ENCODE data around the gene SMYD3. TPM values are rescaled to one million over a fixed set of nuclear protein-coding genes. Genes with fewer than 3 reads are reported as not detected.

The SMYD3 gene
- total RNA-seq, 4 donors from 2014 or later: 33.7 to 105 (median 51.4) TPM

DNA sequence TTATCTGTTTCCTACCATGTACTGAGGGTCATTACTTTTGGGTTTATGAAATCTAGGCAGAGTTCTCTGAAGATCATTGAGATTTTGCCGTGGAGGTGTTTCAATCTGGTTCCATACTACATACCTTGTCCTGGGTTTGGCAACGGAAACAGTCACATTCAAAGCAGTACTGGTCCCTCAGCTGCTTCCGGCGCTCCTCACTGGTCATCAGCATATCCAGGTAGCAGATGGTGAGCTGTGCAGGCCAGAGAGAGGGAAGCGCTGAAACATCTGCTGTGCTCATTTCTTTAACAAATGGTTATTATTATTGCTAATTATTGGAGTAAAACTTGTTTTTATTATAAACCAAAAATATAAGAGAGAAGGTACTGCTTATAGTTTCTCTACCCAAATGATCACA, 591.7 kb downstream of the SMYD3 start:
- Histone ChIP-seq H3K9me3 (no peaks in the 10 kb centered on the region), H3K27me3 (no peaks in the 10 kb centered on the region), H3K4me1 (no peaks in the 10 kb centered on the region), H3K27ac (no peak overlapping the region), H3K36me3 (peaks cover 0 to 5% of the 10 kb centered on the region in 2 donors), H3K4me3 (replicated peaks in 1 of 3) (no peak overlapping the region)
- WGBS, 2 donors: 95 to 97% methylated on average over 5 of the region's 5 CpGs
- no peak for DNase-seq
- intact Hi-C loops (cut with DNase I): no loop called here
- TF ChIP-seq, protein P1, sequence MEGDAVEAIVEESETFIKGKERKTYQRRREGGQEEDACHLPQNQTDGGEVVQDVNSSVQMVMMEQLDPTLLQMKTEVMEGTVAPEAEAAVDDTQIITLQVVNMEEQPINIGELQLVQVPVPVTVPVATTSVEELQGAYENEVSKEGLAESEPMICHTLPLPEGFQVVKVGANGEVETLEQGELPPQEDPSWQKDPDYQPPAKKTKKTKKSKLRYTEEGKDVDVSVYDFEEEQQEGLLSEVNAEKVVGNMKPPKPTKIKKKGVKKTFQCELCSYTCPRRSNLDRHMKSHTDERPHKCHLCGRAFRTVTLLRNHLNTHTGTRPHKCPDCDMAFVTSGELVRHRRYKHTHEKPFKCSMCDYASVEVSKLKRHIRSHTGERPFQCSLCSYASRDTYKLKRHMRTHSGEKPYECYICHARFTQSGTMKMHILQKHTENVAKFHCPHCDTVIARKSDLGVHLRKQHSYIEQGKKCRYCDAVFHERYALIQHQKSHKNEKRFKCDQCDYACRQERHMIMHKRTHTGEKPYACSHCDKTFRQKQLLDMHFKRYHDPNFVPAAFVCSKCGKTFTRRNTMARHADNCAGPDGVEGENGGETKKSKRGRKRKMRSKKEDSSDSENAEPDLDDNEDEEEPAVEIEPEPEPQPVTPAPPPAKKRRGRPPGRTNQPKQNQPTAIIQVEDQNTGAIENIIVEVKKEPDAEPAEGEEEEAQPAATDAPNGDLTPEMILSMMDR (IDR thresholded peaks at IDR 0.05): no peak
- no peak for TF ChIP-seq POLR2A (IDR thresholded peaks at IDR 0.05)

DNA sequence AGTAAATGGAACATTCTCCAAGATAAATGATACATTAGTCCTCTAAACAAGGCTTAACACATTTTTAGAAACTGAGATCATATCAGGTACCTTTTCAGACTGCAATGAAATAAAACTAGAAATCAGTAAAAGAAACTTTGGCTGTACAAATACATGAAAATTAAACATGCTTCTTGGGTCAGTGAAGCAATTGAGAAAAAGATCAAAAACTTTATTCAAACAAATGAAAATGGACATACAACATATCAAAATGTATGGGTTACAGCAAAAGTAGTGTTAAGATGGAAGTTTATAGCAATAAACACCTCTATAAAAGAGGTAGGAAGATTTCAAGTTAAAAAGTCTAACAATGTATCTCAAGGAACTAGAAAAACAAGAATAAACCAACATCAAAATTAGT, 598.5 kb downstream of the SMYD3 start:
- Histone ChIP-seq H3K4me3 (replicated peaks in 1 of 3) (no peak overlapping the region), H3K36me3 (no peaks in the 10 kb centered on the region), H3K27me3 (no peaks in the 10 kb centered on the region), H3K4me1 (no peaks in the 10 kb centered on the region), H3K9me3 (no peaks in the 10 kb centered on the region), H3K27ac (no peak overlapping the region)
- TF ChIP-seq, protein P1 (IDR thresholded peaks at IDR 0.05): no peak
- TF ChIP-seq POLR2A (IDR thresholded peaks at IDR 0.05): no peak
- no peak for DNase-seq
- intact Hi-C loops (cut with DNase I): no loop called here

DNA sequence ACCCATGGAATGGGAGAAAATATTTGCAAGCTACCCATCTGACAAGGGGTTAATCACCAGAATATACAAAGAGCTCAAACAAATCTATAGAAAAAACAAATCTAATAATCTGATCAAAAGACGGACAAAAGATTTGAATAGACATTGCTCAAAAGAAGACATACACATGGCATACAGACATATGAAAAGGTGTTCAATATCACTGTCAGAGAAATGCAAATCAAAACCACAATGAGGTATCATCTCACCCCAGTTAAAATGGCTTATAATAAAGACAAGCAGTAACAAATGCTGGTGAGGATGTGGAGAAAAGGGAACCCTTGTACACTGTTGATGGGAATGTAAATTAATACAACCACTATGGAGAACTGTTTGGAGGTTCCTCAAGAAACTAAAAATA, 600.9 kb downstream of the SMYD3 start:
- H3K9me3 ChIP-seq: no peaks in the 10 kb centered on the region

DNA sequence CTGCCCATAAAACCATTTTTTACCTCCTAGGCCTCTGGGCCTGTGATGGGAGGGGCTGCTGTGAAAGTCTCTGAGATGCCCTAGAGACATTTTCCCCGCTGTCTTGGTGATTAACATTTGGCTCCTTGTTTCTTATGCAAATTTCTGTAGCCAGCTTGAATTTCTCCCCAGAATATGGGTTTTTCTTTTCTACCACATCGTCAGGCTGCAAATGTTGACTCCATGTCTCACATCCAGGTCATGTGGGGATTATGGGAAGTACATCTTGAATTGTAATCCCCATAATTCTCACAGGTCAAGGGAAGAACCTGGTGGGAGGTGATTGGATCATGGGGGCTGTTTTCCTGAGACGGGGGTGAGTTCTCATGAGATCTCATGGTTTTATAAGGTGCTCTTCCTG, 603.2 kb downstream of the SMYD3 start:
- no peak for DNase-seq
- intact Hi-C loops (cut with DNase I): no loop called here
- Histone ChIP-seq H3K27me3 (no peaks in the 10 kb centered on the region), H3K36me3 (no peaks in the 10 kb centered on the region), H3K4me3 (replicated peaks in 1 of 3) (no peak overlapping the region), H3K27ac (no peak overlapping the region), H3K9me3 (no peaks in the 10 kb centered on the region), H3K4me1 (no peaks in the 10 kb centered on the region)
- TF ChIP-seq POLR2A (IDR thresholded peaks at IDR 0.05): no peak
- TF ChIP-seq, protein P1 (IDR thresholded peaks at IDR 0.05): no peak
- 98 to 99% methylated on average over 3 of the region's 3 CpGs for WGBS, 2 donors

More for the DNA sequence above, 600.9 kb downstream of the SMYD3 start:
- H3K4me3 ChIP-seq (replicated peaks in 1 of 3): no peak overlapping the region
- 91 to 100% methylated on average over 1 of the region's 1 CpG for WGBS, 2 donors
- no peak for DNase-seq
- no peaks in the 10 kb centered on the region for H3K36me3 ChIP-seq
- no peaks in the 10 kb centered on the region for H3K27me3 ChIP-seq
- H3K4me1 ChIP-seq: no peaks in the 10 kb centered on the region
- TF ChIP-seq, protein P1 (IDR thresholded peaks at IDR 0.05): no peak
- TF ChIP-seq POLR2A (IDR thresholded peaks at IDR 0.05): no peak
- no peak overlapping the region for H3K27ac ChIP-seq
- intact Hi-C loops (cut with DNase I): no loop called here

DNA sequence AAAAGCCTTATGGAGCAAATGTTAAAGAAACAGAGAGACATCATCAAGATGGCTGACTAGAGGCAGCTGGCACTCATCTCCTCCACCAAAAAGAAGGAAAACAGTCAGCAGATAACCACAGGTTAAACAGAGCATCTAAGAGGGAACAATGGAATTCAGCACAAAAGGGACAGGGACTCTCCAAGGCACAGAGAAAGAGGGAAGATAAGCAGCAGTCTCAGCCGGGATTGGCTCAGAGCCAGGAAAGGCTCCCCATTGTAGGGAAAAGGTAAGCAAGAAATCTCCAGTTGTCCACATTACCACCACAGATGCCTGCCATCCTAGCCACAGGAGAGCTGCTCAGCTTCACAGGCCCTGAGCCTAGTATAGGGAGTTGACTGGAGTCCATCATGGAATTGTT, 605.5 kb downstream of the SMYD3 start:
- Histone ChIP-seq H3K36me3 (no peaks in the 10 kb centered on the region), H3K27me3 (no peaks in the 10 kb centered on the region), H3K27ac (no peak overlapping the region), H3K4me1 (no peaks in the 10 kb centered on the region), H3K4me3 (replicated peaks in 1 of 3) (no peak overlapping the region), H3K9me3 (no peaks in the 10 kb centered on the region)
- intact Hi-C loops (cut with DNase I): no loop called here
- 41 to 48% methylated on average over 1 of the region's 1 CpG for WGBS, 2 donors
- no peak for DNase-seq
- TF ChIP-seq, protein P1 (IDR thresholded peaks at IDR 0.05): no peak
- TF ChIP-seq POLR2A (IDR thresholded peaks at IDR 0.05): no peak
